Endothelial cell of hepatic sinusoid (primary cell): ENCODE results near the gene RPL22L1.
"Not testable (repeated sequence)": the region's sequence is repeated elsewhere in the genome, so short reads cannot be mapped to it uniquely, and the experiment has no call there.

Experiments used
- in situ Hi-C: cut with HindIII; loops from 2 replicates; pipeline ENCODE4 v1.10.0; 2017; ENCODE audit warnings: low sequenced_read_pairs

The RPL22L1 gene

DNA sequence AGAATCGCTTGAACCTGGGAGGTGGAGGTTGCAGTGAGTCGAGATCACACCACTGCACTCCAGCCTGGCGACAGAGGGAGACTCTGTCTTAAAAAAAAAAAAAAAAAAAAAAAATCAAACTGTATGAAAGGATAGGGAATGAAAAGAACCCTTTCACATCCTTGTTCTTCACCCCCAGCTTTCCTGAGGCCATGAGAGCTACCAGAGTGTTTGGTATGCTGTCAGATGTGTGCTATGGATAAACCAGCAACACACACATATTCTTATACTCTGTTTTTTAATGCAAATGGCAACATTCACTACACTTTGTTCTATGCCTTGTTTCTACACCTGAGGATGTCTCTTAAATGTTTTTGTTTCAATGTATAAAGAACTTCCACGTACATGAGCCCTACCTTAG, 33.5 kb downstream of the RPL22L1 start:
- in situ Hi-C loops, result no loop called here

DNA sequence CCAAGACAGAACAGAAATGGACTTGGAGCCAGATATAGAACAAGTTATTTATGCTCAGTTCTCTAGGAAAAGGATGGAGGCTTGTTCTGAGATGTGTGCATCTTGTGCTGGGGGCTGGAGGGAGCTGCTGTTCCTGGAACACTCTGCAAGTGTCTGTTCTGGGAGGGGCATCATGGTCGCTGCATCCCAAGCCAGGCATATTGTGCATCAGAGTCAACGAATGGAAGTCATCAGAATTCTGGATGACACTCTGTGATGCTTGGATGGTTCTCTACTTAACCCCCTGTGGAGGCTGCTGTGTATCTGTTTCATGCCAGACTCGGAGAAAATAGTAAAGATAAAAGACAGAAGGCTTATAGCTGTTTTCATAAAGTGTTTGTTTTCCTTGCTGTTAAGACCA, 34.7 kb downstream of the RPL22L1 start:
- in situ Hi-C loops, result no loop called here

DNA sequence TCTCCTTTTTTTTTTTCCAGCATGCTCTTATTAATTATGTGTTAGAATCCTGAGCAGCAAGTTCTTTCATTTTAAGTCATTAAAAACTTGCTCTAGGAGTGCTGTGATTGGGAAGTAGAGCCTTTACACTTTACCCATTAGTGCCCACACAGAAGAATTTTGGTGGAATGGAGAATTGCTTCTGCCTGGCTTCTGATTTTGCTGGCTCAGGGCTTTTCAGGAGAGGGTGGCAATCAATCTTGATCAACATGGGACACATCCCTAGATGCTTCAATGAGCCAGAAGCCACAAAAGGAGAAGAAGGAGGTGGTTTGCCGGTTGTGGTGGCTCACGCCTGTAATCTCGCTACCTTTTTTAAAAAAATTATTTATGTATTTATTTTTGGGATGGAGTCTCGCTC, 39.4 kb downstream of the RPL22L1 start:
- in situ Hi-C loops, result no loop called here

DNA sequence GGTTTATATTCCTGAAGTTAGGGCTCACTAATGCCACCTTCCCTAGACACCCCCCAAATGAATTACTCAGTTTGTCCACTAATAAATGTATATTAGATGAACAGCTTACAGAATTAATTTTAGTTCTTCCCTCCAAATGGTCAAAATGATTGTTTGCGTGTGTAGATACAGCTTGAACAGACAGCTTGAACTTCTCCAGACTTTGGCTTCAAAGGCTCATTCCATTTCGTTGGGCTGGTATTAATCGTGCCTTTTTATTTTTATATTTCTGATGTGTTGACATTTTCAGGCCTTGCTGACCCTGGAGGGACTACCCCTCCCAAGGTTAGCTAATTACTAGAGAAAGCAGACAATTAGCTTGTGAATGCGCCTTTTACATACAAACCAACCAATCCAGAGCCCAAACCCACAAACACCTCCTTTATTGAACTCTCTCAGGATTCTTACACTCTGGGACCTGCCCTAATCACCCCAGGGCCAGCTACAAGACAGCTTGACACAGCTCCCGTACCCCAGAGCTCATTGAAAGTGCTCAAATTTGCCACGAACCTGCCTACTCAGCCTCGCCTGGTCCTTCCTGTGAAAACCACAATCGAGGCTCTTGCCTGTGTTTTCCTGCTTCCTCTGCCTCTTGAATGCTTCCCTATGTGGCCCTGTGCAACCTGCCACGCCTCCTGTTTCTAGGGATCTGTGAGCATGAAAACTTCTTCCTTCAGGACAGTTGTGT, 40.3 kb downstream of the RPL22L1 start:
- in situ Hi-C loops, result no loop called here

DNA sequence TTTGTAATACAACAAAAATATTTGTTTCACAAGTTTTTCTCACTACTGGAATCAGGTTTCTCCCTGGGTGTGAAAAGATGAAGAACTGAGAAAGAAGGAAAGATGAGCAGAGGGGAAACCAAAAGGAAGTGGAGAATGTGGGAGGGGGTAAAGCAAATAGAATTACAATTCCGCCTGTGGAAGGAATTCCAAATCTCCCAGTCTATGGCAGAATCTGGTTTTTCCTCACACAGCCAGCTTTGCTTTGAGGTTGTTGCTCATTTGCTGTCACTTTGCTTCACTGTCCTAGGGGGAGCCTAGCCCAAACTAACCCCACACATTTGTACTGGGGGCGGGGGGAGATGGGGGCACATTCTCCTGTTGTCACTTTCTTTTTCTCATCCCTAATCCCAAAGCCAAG, 43.9 kb downstream of the RPL22L1 start:
- in situ Hi-C loops, result no loop called here

DNA sequence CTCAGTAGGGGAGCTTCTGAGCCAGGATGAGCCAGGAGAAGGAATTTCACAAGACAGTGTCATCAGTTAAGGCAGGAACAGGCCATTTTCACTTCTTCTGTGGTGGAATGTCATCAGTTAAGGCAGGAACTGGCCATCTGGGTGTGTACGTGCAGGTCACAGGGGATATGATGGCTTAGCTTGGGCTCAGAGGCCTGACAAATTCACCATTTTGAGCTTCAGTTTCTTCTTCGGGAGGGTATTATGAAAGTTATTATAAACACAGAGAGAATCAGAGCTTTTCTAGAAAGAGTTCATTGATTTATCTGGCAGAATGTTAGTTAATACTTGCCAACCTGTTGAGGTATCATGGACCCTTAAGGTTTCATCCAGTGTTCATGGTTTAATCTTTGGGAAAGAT, 46.4 kb downstream of the RPL22L1 start:
- in situ Hi-C loops, result not testable (repeated sequence)

DNA sequence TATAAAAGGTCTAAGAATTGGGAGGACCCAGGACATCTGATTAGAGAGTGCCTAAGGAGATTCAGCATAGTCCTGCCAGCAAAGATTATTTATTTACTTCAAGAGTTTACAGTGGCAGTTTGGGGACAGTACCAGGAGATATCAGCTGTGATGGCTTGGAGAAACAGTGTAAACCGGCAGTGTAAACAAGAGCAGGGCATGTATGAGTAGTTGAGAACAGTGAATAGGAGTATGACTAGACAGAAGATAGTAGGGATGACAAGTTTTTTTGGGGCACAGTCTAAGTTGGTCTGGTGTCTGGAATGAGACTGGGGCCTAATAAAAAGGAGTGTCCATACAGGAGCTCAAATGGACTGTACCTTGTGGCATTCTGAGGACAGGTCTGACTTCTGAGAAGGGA, 51.7 kb downstream of the RPL22L1 start:
- in situ Hi-C loops, result not testable (repeated sequence)

DNA sequence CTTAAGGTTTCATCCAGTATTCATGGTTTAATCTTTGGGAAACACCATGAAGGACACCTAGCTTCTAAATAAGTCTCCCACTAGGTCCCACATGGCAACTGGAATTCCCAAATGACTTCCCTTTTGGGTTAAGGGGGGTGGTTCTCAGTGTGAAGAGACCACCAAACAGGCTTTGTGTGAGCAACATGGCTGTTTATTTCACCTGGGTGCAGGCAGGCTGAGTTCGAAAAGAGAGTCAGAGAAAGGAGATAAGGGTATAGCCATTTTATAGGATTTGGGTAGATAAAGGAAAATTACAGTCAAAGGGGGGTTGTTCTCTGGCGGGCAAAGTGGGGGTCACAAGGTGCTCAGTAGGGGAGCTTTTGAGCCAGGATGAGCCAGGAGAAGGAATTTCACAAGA, 52.5 kb downstream of the RPL22L1 start:
- in situ Hi-C loops, result not testable (repeated sequence)

DNA sequence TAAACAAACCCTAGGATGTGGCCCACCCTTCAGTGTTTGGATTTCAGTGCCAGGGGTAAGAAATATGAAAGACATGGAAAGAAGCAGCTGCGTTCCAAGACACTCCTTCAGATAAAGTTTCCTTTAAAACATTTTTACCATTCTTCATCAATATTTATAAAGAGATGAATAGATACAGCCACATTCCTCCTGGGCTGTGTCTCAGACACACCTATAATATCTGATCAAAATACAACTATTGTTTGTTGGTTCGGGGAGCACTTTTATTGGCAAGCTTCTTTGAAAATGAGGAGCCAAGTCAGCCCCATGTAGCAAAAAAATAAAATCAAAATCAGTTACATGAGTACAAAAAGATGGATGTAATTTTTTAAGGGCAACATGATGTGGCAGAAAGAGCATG, 53.2 kb downstream of the RPL22L1 start:
- in situ Hi-C loops, result no loop called here

DNA sequence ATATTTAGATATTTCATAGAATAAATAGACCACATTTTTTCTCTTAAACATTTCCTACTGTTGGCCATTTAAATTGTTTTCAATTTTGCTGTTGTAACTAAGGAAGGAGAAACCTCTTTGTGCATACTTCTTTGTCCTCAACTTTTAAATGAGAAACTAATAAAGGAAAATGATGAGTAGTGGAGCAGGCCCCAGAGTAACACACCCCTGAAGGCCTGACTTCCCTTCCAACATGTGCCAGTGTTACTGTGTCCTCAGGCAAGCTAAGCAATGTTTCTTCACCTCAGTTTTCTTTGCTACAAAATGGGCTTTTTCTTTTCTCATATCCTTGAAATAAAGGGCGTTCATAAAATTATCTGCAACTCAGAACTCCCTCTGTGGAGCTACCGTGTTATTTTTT, 53.7 kb downstream of the RPL22L1 start:
- in situ Hi-C loops, result no loop called here

DNA sequence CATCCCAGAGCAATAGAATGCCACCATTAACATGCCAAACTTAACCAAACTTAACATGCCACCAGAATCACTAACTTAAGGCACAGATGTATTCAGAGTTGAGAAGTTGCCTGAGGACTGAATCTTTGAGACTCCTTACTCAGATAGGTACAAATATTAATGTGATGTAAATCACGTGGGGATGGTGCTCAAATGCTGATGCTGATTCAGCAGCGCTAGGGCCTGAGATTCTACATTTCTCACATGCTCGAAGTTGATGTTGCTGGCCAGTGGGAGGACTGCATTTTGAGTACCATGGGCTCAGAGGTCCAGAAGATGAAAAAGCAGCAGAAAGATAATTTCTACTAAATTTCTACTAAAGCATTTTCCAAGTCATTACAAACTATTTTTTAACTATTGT, 54.1 kb downstream of the RPL22L1 start:
- in situ Hi-C loops, result no loop called here

DNA sequence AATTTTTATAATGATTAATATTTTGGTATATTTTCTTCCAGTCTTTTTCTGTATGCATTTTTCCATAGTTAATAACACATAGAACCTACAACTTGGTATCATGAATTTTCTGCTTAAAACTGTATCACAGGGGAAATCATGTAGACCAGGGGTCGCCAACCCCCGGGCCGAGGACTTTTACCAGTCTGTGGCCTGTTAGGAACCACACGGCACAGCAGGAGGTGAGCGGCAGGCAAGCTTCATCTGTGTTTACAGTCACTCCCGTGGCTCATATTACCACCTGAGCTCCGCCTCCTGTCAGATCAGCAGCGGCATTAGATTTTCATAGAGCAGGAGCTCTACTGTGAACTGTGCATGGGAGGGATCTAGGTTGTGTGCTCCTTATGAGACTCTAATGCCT, 54.7 kb downstream of the RPL22L1 start:
- in situ Hi-C loops, result no loop called here
